RWPE1 (cell line): ENCODE measurements around the gene MUCL1.

Experiments
- CTCF ChIA-PET: fragments of 350-600 bp; sonication (Branson Sonifier 250); formaldehyde crosslinking; extraction: SDS; loops from one replicate; lab custom pipeline; 2021; lab: Yijun Ruan, JAX
- POLR2A ChIA-PET: fragments of 400-600 bp; formaldehyde crosslinking; extraction: SDS; loops from one replicate; lab custom pipeline; 2020; ENCODE audit warnings: antibody characterized with exemption; ENCODE audit not compliant: low non-redundant PET; lab: Yijun Ruan, JAX
- DNase-seq: peaks from one replicate; pipeline ENCODE4 v3.0.0; 2012; ENCODE audit warnings: low spot score
- H3K27ac ChIP-seq: fragments of 450-650 bp; 2 replicates; pipeline ENCODE4 v1.5.1; 2017
- TF ChIP-seq, protein P1 (sequence below): fragments of 450-650 bp; conservative IDR thresholded peaks from 2 replicates; pipeline ENCODE4 v1.5.1; 2017; ENCODE audit warnings: low read depth, mild to moderate bottlenecking

The MUCL1 gene

DNA sequence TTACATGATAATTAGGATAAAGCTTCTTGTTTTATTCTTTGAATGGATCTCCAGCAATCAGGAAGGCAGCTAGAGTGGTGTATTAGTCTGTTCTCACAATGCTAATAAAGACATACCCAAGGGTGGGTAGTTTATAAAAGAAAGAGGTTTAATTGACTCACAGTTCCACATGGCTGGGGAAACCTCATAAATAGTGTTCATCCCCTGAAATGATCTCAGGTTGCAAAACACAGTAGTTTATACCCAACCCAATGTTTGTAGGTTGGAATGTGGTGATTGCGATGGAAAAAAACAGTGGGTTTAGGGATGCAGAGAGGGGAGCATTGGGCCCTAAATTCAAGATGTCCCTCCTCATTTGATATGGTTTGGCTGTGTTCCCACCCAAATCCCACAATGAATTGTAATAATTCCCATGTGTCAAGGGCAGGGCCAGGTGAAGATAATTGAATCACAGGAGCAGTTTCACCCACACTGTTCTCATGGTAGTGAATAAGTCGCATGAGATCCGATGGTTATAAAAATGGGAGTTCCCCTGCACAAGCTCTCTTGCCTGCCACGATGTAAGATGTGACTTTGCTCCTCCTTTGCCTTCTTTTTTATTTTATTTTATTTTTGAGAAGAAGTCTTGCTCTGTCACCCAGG, 11.5 kb downstream of the MUCL1 start:
- CTCF ChIA-PET = no interaction called here

DNA sequence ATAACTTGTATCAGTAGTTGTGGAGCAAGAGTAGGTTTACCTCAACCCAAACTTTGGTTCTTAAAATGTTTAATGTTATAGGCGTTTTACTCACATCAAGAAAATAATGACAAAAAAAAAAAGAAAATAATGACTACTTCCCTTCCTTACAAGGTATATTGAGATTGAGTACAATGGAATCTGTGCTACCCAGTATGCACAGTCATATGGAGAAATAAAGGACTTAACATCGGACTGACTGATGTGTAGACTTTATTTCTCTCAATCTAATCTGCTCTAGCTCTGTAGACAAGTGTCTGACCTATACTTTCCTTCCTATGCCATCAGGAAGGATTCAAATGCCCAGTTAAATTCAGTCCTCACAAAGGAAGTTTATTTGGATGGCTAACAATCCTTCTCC, 14.4 kb downstream of the MUCL1 start:
- ChIA-PET CTCF (interaction anchor here (1.1 kb wide), 1 partner anchor 59 kb away, joined by 3 read pairs; no protein-coding TSS in a partner anchor), POLR2A (no interaction called here)
- TF ChIP-seq, protein P1, sequence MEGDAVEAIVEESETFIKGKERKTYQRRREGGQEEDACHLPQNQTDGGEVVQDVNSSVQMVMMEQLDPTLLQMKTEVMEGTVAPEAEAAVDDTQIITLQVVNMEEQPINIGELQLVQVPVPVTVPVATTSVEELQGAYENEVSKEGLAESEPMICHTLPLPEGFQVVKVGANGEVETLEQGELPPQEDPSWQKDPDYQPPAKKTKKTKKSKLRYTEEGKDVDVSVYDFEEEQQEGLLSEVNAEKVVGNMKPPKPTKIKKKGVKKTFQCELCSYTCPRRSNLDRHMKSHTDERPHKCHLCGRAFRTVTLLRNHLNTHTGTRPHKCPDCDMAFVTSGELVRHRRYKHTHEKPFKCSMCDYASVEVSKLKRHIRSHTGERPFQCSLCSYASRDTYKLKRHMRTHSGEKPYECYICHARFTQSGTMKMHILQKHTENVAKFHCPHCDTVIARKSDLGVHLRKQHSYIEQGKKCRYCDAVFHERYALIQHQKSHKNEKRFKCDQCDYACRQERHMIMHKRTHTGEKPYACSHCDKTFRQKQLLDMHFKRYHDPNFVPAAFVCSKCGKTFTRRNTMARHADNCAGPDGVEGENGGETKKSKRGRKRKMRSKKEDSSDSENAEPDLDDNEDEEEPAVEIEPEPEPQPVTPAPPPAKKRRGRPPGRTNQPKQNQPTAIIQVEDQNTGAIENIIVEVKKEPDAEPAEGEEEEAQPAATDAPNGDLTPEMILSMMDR = no peak
- no peak for DNase-seq
- H3K27ac ChIP-seq = no peak overlapping the region

More for the DNA sequence above, 11.5 kb downstream of the MUCL1 start:
- no peak for DNase-seq
- H3K27ac ChIP-seq = no peak overlapping the region
- POLR2A ChIA-PET = no interaction called here
- TF ChIP-seq, protein P1 = no peak

DNA sequence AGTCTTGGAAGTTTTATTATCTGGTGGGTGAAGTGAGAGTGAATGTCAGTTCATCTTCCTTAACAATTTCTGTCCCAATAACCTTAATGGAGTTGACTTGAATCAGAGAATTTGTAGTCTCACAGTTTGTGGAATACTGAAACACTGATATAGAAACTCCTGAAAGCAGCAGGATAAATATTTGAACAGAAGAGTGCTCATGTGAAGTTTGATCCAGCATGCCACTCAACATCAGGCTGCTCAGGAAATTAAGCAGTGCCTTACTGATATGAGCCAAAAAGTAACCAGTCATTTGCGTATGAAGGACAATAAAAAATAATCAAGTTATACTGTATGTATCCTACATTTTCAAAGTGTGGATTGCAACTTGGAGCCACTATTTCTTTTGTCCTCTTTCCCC, 15.7 kb downstream of the MUCL1 start:
- TF ChIP-seq, protein P1 = no peak
- H3K27ac ChIP-seq = no peak overlapping the region
- POLR2A ChIA-PET = no interaction called here
- CTCF ChIA-PET = no interaction called here
- DNase-seq = no peak

DNA sequence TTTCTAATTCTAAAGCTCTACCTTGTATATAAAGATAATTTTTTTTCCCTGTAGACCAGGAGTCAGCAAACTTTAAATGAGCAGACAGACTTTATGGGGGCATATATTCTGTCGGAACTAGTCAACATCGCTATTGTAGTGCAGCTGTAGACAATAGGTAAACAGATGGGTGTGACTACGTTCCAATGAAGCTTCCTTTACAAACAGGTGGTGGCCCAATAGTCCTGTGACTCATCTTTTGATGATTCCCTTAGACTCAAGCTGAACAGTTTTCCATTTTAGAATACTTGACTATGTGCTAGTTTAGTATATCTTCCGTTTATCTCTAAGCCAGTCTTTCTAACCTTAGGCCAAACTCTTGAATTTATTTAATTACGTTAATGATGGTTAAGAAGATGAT, 16.3 kb downstream of the MUCL1 start:
- H3K27ac ChIP-seq = no peak overlapping the region
- ChIA-PET CTCF (no interaction called here), POLR2A (no interaction called here)
- peak; percentile 13 for DNase-seq
- TF ChIP-seq, protein P1 = no peak

DNA sequence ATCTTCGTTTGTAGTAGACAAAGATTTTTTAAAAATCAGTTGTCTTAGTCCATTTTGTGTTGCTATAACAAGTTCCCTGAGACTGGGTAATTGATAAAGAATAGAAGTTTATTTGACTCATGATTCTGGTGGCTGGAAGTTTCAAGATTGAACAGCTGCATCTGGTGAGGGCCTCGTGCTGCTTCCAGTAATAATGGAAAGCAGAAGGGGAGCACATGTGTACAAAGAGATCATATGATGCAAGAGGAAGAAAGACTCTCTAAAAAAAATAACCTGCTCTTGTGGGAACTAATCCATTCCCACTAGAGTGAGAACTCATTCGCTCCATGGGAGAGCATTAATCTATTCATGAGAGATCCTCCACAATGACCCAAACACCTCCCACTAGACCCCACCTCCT, 24.8 kb downstream of the MUCL1 start:
- DNase-seq = no peak
- H3K27ac ChIP-seq = no peak overlapping the region
- ChIA-PET POLR2A (no interaction called here), CTCF (no interaction called here)
- TF ChIP-seq, protein P1 = no peak

DNA sequence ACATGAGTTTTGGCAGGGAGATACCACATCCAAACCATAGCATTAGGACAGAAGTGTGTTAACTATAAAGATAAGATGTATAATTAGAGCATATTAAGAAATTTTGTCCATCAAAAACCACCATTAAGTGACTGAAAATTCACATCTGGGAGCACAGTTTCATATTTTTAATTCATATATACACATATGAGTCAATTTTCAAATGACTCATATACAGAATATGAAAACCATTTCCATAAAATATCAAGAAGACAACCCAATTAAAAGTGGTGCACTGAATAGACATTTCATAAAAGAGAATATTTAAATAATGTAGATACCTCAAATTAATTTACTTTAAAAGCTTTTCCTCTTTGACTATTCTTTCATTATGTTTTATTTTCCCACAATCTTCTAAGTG, 25.3 kb downstream of the MUCL1 start:
- POLR2A ChIA-PET = no interaction called here
- no peak overlapping the region for H3K27ac ChIP-seq
- TF ChIP-seq, protein P1 = no peak
- DNase-seq = no peak
- CTCF ChIA-PET = no interaction called here
